IMR-90 (cell line): ENCODE results near the gene SLC9A9. TPM values are rescaled to one million over a fixed set of nuclear protein-coding genes. Genes with fewer than 3 reads are reported as not detected.

Experiments used
- ATAC-seq: fragments of 200-7000 bp; cut with Tn5 transposase; 2 replicates; pipeline ENCODE4 v1.9.1; 2020; ENCODE audit warnings: low read depth, mild to moderate bottlenecking, moderate library complexity
- BruUV-seq: library from RNA; stranded (reverse); fragments of 400-500 nt; replicated peaks from 2 replicates; lab custom pipeline; 2021; lab: Mats Ljungman, UMichigan
- CTCF ChIA-PET: fragments of 300-600 bp; formaldehyde crosslinking; extraction: SDS; loops from one replicate; lab custom pipeline; 2021; ENCODE audit warnings: antibody characterized with exemption; lab: Yijun Ruan, JAX
- POLR2A ChIA-PET: fragments of 300-600 bp; sonication (Branson Sonifier 250); formaldehyde crosslinking; loops from one replicate; lab custom pipeline; 2022; ENCODE audit warnings: antibody characterized with exemption; ENCODE audit not compliant: unreplicated experiment; lab: Charles Lee
- DNase-seq: peaks from one replicate; pipeline ENCODE4 v3.0.0; 2013
- H2AFZ ChIP-seq: replicated peaks from 2 replicates; pipeline ENCODE3; 2013; ENCODE audit warnings: low read length, mild to moderate bottlenecking; ENCODE audit not compliant: poor library complexity
- H2AK5ac ChIP-seq: 2 replicates; pipeline ENCODE4 v1.6.1; 2013; ENCODE audit warnings: low read depth, low read length, inconsistent platforms
- H2AK9ac ChIP-seq: replicated peaks from 2 replicates; pipeline ENCODE3; 2013; ENCODE audit warnings: mild to moderate bottlenecking, low read depth, low read length, moderate library complexity; ENCODE audit not compliant: poor library complexity
- H2BK120ac ChIP-seq: 2 replicates; pipeline ENCODE4 v1.6.1; 2013; ENCODE audit warnings: low read depth, low read length, inconsistent platforms
- H2BK15ac ChIP-seq: 3 replicates; pipeline ENCODE4 v1.6.1; 2013; ENCODE audit warnings: low read depth, low read length, inconsistent platforms
- H2BK20ac ChIP-seq: 2 replicates; pipeline ENCODE4 v1.6.1; 2013; ENCODE audit warnings: low read depth, mild to moderate bottlenecking, inconsistent platforms, low read length, moderate library complexity
- H2BK5ac ChIP-seq: 2 replicates; pipeline ENCODE4 v1.6.1; 2013; ENCODE audit warnings: mild to moderate bottlenecking, low read depth, low read length, inconsistent platforms; ENCODE audit not compliant: poor library complexity, severe bottlenecking
- H3K14ac ChIP-seq: replicated peaks from 2 replicates; pipeline ENCODE4 v1.6.1; 2013; ENCODE audit warnings: low read depth, low read length, inconsistent platforms
- H3K18ac ChIP-seq: 2 replicates; pipeline ENCODE4 v1.6.1; 2013; ENCODE audit warnings: low read depth, low read length, control low read depth
- H3K23ac ChIP-seq: 2 replicates; pipeline ENCODE4 v1.6.1; 2013; ENCODE audit warnings: low read depth, low read length, inconsistent platforms
- H3K27ac ChIP-seq: 2 replicates; pipeline ENCODE4 v1.5.1; 2013; ENCODE audit warnings: mild to moderate bottlenecking, control low read depth, low read length; ENCODE audit not compliant: insufficient read depth
- H3K27me3 ChIP-seq: 2 replicates; pipeline ENCODE4 v1.6.1; 2013; ENCODE audit warnings: low read length; ENCODE audit not compliant: control insufficient read depth, insufficient read depth
- H3K36me3 ChIP-seq: 2 replicates; pipeline ENCODE4 v1.6.1; 2013; ENCODE audit warnings: low read length, mixed read lengths; ENCODE audit not compliant: control insufficient read depth, insufficient read depth
- H3K4ac ChIP-seq: 2 replicates; pipeline ENCODE4 v1.6.1; 2013; ENCODE audit warnings: low read depth, low read length, inconsistent platforms
- H3K4me1 ChIP-seq: 2 replicates; pipeline ENCODE4 v1.6.1; 2013; ENCODE audit warnings: low read length, mixed read lengths; ENCODE audit not compliant: control insufficient read depth, insufficient read depth
- H3K4me2 ChIP-seq: 2 replicates; pipeline ENCODE4 v1.6.1; 2013; ENCODE audit warnings: low read depth, mild to moderate bottlenecking, control low read depth, low read length, moderate library complexity
- H3K4me3 ChIP-seq: 2 replicates; pipeline ENCODE4 v1.5.1; 2013; ENCODE audit warnings: low read depth, mild to moderate bottlenecking, control low read depth, low read length, moderate library complexity; ENCODE audit not compliant: insufficient read depth
- H3K56ac ChIP-seq: 2 replicates; pipeline ENCODE4 v1.6.1; 2013; ENCODE audit warnings: low read length, inconsistent platforms; ENCODE audit not compliant: insufficient read depth; ENCODE audit errors: extremely low read depth
- H3K79me1 ChIP-seq, 2 experiments: 2 replicates each; pipeline ENCODE4 v1.6.1; 2013; ENCODE audit warnings: low read length in 2 of 2, inconsistent platforms in 1 of 2, low read depth in 1 of 2
- H3K9ac ChIP-seq: 2 replicates; pipeline ENCODE4 v1.6.1; 2013; ENCODE audit warnings: low read depth, low read length, control low read depth
- H3K9me1 ChIP-seq: 2 replicates; pipeline ENCODE4 v1.6.1; 2013; ENCODE audit warnings: low read length, inconsistent platforms; ENCODE audit not compliant: insufficient read depth
- H3K9me3 ChIP-seq: 2 replicates; pipeline ENCODE4 v1.6.1; 2013; ENCODE audit warnings: low read length; ENCODE audit not compliant: control insufficient read depth, insufficient read depth
- H4K20me1 ChIP-seq: 2 replicates; pipeline ENCODE4 v1.6.1; 2013; ENCODE audit warnings: low read length, inconsistent platforms; ENCODE audit not compliant: insufficient read depth
- H4K5ac ChIP-seq: 2 replicates; pipeline ENCODE4 v1.6.1; 2013; ENCODE audit warnings: mild to moderate bottlenecking, low read depth, low read length, control low read depth
- H4K8ac ChIP-seq, 2 experiments: 2 replicates each; pipeline ENCODE4 v1.6.1; 2013; ENCODE audit warnings: low read depth in 2 of 2, low read length in 2 of 2, control low read depth in 1 of 2, inconsistent platforms in 1 of 2
- H4K91ac ChIP-seq: 2 replicates; pipeline ENCODE4 v1.6.1; 2013; ENCODE audit warnings: low read depth, low read length, inconsistent platforms; ENCODE audit not compliant: insufficient read depth
- BHLHE40 ChIP-seq: fragments of 150-350 bp; IDR thresholded peaks from 2 replicates; pipeline ENCODE4 v1.6.1; 2016; ENCODE audit warnings: mild to moderate bottlenecking, low read depth, low read length
- CEBPB ChIP-seq: IDR thresholded peaks from 2 replicates; pipeline ENCODE4 v1.6.1; 2012; ENCODE audit warnings: low read depth, low read length, improper control_type of control experiment
- CHD1 ChIP-seq: IDR thresholded peaks from 2 replicates; pipeline ENCODE4 v1.6.1; 2012; ENCODE audit warnings: low read depth, low read length, improper control_type of control experiment
- CTCF ChIP-seq: conservative IDR thresholded peaks from 2 replicates; pipeline ENCODE4 v1.5.1; 2012; ENCODE audit warnings: mild to moderate bottlenecking, low read depth, low read length, improper control_type of control experiment
- FOS ChIP-seq: fragments of 150-350 bp; IDR thresholded peaks from 2 replicates; pipeline ENCODE4 v1.6.1; 2016; ENCODE audit warnings: low read depth, low read length
- MAFK ChIP-seq: IDR thresholded peaks from 2 replicates; pipeline ENCODE4 v1.6.1; 2012; ENCODE audit warnings: low read depth, low read length, improper control_type of control experiment
- MAZ ChIP-seq: IDR thresholded peaks from 2 replicates; pipeline ENCODE4 v1.6.1; 2012; ENCODE audit warnings: low read depth, mild to moderate bottlenecking, low read length, improper control_type of control experiment, moderate library complexity, borderline replicate concordance
- MXI1 ChIP-seq: IDR thresholded peaks from 2 replicates; pipeline ENCODE4 v1.6.1; 2012; ENCODE audit warnings: low read depth, mild to moderate bottlenecking, low read length, moderate library complexity, borderline replicate concordance
- NFE2L2 ChIP-seq: fragments of 150-350 bp; IDR thresholded peaks from 2 replicates; pipeline ENCODE4 v1.6.1; 2016; ENCODE audit warnings: low read depth, mild to moderate bottlenecking, low read length
- POLR2A ChIP-seq: IDR thresholded peaks from 2 replicates; pipeline ENCODE4 v1.6.1; 2012; ENCODE audit warnings: mild to moderate bottlenecking, low read depth, low read length
- RAD21 ChIP-seq: IDR thresholded peaks from 2 replicates; pipeline ENCODE4 v1.6.1; 2012; ENCODE audit warnings: low read length, improper control_type of control experiment
- RCOR1 ChIP-seq: IDR thresholded peaks from 2 replicates; pipeline ENCODE4 v1.6.1; 2012; ENCODE audit warnings: mild to moderate bottlenecking, low read length, improper control_type of control experiment; ENCODE audit not compliant: insufficient replicate concordance
- RFX5 ChIP-seq: IDR thresholded peaks from 2 replicates; pipeline ENCODE4 v1.8.0; 2012; ENCODE audit warnings: low read depth, mild to moderate bottlenecking, low read length, moderate library complexity
- SMC3 ChIP-seq: fragments of 150-350 bp; IDR thresholded peaks from 2 replicates; pipeline ENCODE4 v1.6.1; 2016; ENCODE audit warnings: low read depth, mild to moderate bottlenecking, antibody characterized with exemption, low read length, moderate library complexity
- USF2 ChIP-seq: fragments of 150-350 bp; IDR thresholded peaks from 2 replicates; pipeline ENCODE4 v1.6.1; 2017; ENCODE audit warnings: mild to moderate bottlenecking, antibody characterized with exemption, low read length, low read depth
- WGBS, 2 experiments: methylation state at CpG; one replicate each; pipeline versions ENCODE4 v1.1.5 to v1.1.7; 2013; ENCODE audit warnings: missing lambda C conversion rate in 2 of 2; ENCODE audit not compliant: insufficient read length in 1 of 2; ENCODE audit errors: extremely low coverage in 2 of 2; 5-methylcytosine and 5-hydroxymethylcytosine counted together
- dilution Hi-C: fragments of 300-500 bp; cut with HindIII; formaldehyde crosslinking; loops from one replicate; pipeline ENCODE4 v1.14.3; 2018; ENCODE audit warnings: low sequenced_read_pairs; ENCODE audit not compliant: unreplicated experiment
- in situ Hi-C: fragments of 300-500 bp; cut with MboI; formaldehyde crosslinking; loops from 3 replicates; pipeline ENCODE4 v1.14.3; 2019; ENCODE audit warnings: low sequenced_read_pairs, inconsistent platforms, mixed read lengths
- intact Hi-C: fragments of 100-400 bp; cut with micrococcal nuclease; formaldehyde crosslinking; loops from 2 replicates; pipeline ENCODE4 v1.10.0; 2022
- polyA plus RNA-seq, 3 experiments: library from polyadenylated mRNA; depleted of rRNA; stranded (reverse); fragments of >200 nt; gene quantifications; 2 replicates each; pipeline ENCODE4 v1.2.3, GENCODE V29; 2012; ENCODE audit warnings: low replicate concordance in 1 of 3
- total RNA-seq: library from RNA; depleted of rRNA; stranded (reverse); fragments of >200 nt; gene quantifications from 2 replicates; pipeline ENCODE4 v1.2.3, GENCODE V29; 2012
- TF ChIP-seq, protein P1 (sequence below): fragments of 150-350 bp; IDR thresholded peaks from 2 replicates; pipeline ENCODE4 v1.6.1; 2016; ENCODE audit warnings: low read depth, mild to moderate bottlenecking, low read length, moderate library complexity, borderline replicate concordance

SLC9A9 gene
- total and polyA plus RNA-seq, 2 of the 4 experiments (the other 2 are of a cell fraction) = 1.4 to 2.3 TPM

GRCh38 chr3:143676021-143676420 lies 172.2 kb downstream of the SLC9A9 start:
- no peak overlapping the region for H3K9ac ChIP-seq
- dilution Hi-C loops = no loop called here
- H2AFZ ChIP-seq = no peak overlapping the region
- POLR2A ChIA-PET = no interaction called here
- no peak overlapping the region for H3K23ac ChIP-seq
- no peaks in the 10 kb centered on the region for H4K20me1 ChIP-seq
- TF ChIP-seq SMC3 (no peak), RCOR1 (no peak), CHD1 (no peak), RAD21 (no peak), FOS (no peak), CTCF (no peak), RFX5 (no peak), CEBPB (no peak), NFE2L2 (no peak), MAZ (no peak), USF2 (no peak), MAFK (no peak), MXI1 (no peak), POLR2A (no peak), BHLHE40 (no peak)
- TF ChIP-seq, protein P1, sequence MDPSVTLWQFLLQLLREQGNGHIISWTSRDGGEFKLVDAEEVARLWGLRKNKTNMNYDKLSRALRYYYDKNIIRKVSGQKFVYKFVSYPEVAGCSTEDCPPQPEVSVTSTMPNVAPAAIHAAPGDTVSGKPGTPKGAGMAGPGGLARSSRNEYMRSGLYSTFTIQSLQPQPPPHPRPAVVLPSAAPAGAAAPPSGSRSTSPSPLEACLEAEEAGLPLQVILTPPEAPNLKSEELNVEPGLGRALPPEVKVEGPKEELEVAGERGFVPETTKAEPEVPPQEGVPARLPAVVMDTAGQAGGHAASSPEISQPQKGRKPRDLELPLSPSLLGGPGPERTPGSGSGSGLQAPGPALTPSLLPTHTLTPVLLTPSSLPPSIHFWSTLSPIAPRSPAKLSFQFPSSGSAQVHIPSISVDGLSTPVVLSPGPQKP = no peak
- no peaks in the 10 kb centered on the region for H3K4me1 ChIP-seq
- H2AK5ac ChIP-seq = no peak overlapping the region
- H3K36me3 ChIP-seq = no peaks in the 10 kb centered on the region
- H3K27me3 ChIP-seq = no peaks in the 10 kb centered on the region
- no peak overlapping the region for H2BK120ac ChIP-seq
- BruUV-seq = no TSS peak
- H3K56ac ChIP-seq = no peak overlapping the region
- 100% methylated on average over 1 of the region's 6 CpGs; no CpG with 5 or more reads in 1 of the 2 experiments for WGBS, 2 experiments
- no peak overlapping the region for H2BK15ac ChIP-seq
- no peak overlapping the region for H2BK20ac ChIP-seq
- in situ Hi-C loops = no loop called here
- no peak overlapping the region for H3K14ac ChIP-seq
- no peak overlapping the region for H4K5ac ChIP-seq
- no peaks in the 10 kb centered on the region for H3K9me3 ChIP-seq
- no peak overlapping the region for H4K8ac ChIP-seq
- no peak overlapping the region for H3K4ac ChIP-seq
- no peak overlapping the region for H3K4me3 ChIP-seq
- ATAC-seq (no peak), DNase-seq (no peak)
- no peak overlapping the region for H3K27ac ChIP-seq
- no peak overlapping the region for H2AK9ac ChIP-seq
- H4K91ac ChIP-seq = no peak overlapping the region
- H2BK5ac ChIP-seq = no peak overlapping the region
- intact Hi-C loops = no loop called here
- H3K9me1 ChIP-seq = no peaks in the 10 kb centered on the region
- CTCF ChIA-PET = no interaction called here
- H3K4me2 ChIP-seq = no peak overlapping the region
- H3K18ac ChIP-seq = no peak overlapping the region
- H3K79me1 ChIP-seq = no peaks in the 10 kb centered on the region
